Spleen (tissue), 7 donors: Measurements from ENCODE around the gene SPATA7.

Experiments used
- CTCF ChIP-seq, 11 experiments: fragments of 200-600 bp in 7 of 11; fragments of 450-650 bp in 4 of 11; sonication (generic) in 4 of 11; IDR thresholded peaks in 8 of 11; conservative IDR thresholded peaks in 3 of 11; 1 replicate in 7 of 11; 2 replicates in 4 of 11; pipeline versions ENCODE4 v1.4.0 to v1.8.0; 2016 to 2021; ENCODE audit warnings: antibody characterized with exemption in 11 of 11, inconsistent platforms in 4 of 11, mild to moderate bottlenecking in 1 of 11
- POLR2A ChIP-seq, 3 donors: fragments of 450-650 bp; IDR thresholded peaks; one replicate each; pipeline ENCODE4 v1.5.1; 2017; ENCODE audit warnings: antibody characterized with exemption in 3 of 3, mild to moderate bottlenecking in 1 of 3
- POLR2AphosphoS5 ChIP-seq, 3 donors: sonication (generic); formaldehyde crosslinking; IDR thresholded peaks; one replicate each; pipeline ENCODE4 v1.5.1; 2017; ENCODE audit warnings: antibody characterized with exemption in 3 of 3
- donor health status: DM: no; HTN: no; CAD: no; lungs with moderate emphysema.
- donor health status: DM: no; HTN: no; CAD: no.
- donor health status: DM: no; HTN: no; CAD: no.

- TF ChIP-seq POLR2AphosphoS5 (IDR thresholded peaks at IDR 0.05) (no peak), CTCF (IDR thresholded peaks at IDR 0.05 in 8 of 11, conservative IDR thresholded peaks at IDR 0.05 in 3 of 11) (no peak), POLR2A (IDR thresholded peaks at IDR 0.05) (no peak)
Measured at GRCh38 chr14:88422047-88422446, 36.6 kb downstream of the SPATA7 start.
